Esophagus muscularis mucosa (tissue), 4 donors: ENCODE results near the gene YARS1. TPM values are rescaled to one million over a fixed set of nuclear protein-coding genes. Genes with fewer than 3 reads are reported as not detected.

Source experiments
- DNase-seq: peaks from one replicate; pipeline ENCODE4 v3.0.0-alpha.2; 2017; ENCODE audit errors: extremely low spot score
- H3K27ac ChIP-seq, 4 donors: fragments of 200-600 bp; sonication (generic); replicated peaks in 1 of 4; 1 replicate in 3 of 4; 2 replicates in 1 of 4; pipeline ENCODE4 v1.5.1; 2016 to 2019; ENCODE audit warnings: mild to moderate bottlenecking in 1 of 4
- H3K27me3 ChIP-seq, 4 donors: fragments of 200-600 bp; sonication (generic); one replicate each; pipeline versions ENCODE4 v1.5.1 to v1.6.0; 2016 to 2019
- H3K36me3 ChIP-seq, 4 donors: fragments of 200-600 bp; sonication (generic); one replicate each; pipeline ENCODE4 v1.5.1; 2016 to 2019
- H3K4me1 ChIP-seq, 4 donors: fragments of 200-600 bp; sonication (generic); one replicate each; pipeline ENCODE4 v1.5.1; 2016 to 2019
- H3K4me3 ChIP-seq, 4 donors: fragments of 200-600 bp; sonication (generic); 1 replicate in 2 of 4; 2 replicates in 2 of 4; pipeline ENCODE4 v1.5.1; 2016 to 2019; ENCODE audit warnings: mild to moderate bottlenecking in 4 of 4, moderate library complexity in 1 of 4
- H3K9me3 ChIP-seq, 4 donors: fragments of 200-600 bp; sonication (generic); 1 replicate in 3 of 4; 2 replicates in 1 of 4; pipeline ENCODE4 v1.5.1; 2016 to 2019
- CTCF ChIP-seq, 3 experiments: fragments of 200-600 bp in 2 of 3; fragments of 450-650 bp in 1 of 3; sonication (generic) in 2 of 3; IDR thresholded peaks; one replicate each; pipeline ENCODE4 v1.5.1; 2017 to 2019; ENCODE audit warnings: antibody characterized with exemption in 3 of 3, mild to moderate bottlenecking in 2 of 3, moderate library complexity in 1 of 3
- EP300 ChIP-seq: sonication (generic); formaldehyde crosslinking; IDR thresholded peaks from one replicate; pipeline ENCODE4 v1.6.1; 2017; ENCODE audit warnings: antibody characterized with exemption
- POLR2A ChIP-seq: fragments of 450-650 bp; IDR thresholded peaks from one replicate; pipeline ENCODE4 v1.6.1; 2017; ENCODE audit warnings: antibody characterized with exemption, moderate library complexity, mild to moderate bottlenecking, low read depth
- POLR2AphosphoS5 ChIP-seq, 2 donors: sonication (generic); formaldehyde crosslinking; IDR thresholded peaks; one replicate each; pipeline ENCODE4 v1.6.1; 2017; ENCODE audit warnings: antibody characterized with exemption in 2 of 2
- WGBS: methylation state at CpG from one replicate; pipeline ENCODE4 v1.1.5; 2018; 5-methylcytosine and 5-hydroxymethylcytosine counted together
- intact Hi-C: fragments of 100-400 bp; cut with DNase I; formaldehyde crosslinking; loops from one replicate; pipeline ENCODE4 v1.15.1; 2023
- total RNA-seq, 4 donors: library from RNA; depleted of rRNA; stranded (reverse); fragments of >200 nt; gene quantifications; one replicate each; pipeline versions ENCODE4 v1.1.0 to v1.2.1, GENCODE V29; 2016

YARS1 gene
- total RNA-seq, 4 donors from 2014 or later, result 34.1 to 55.7 (median 38.8) TPM

GRCh38 chr1:32818804-32819541, 1.8 kb upstream of the YARS1 start:
- TF ChIP-seq EP300 (no peak), POLR2A (no peak)
- H3K27me3 ChIP-seq, result no peaks in the 10 kb centered on the region
- H3K27ac ChIP-seq, result peak overlapping the region; percentile 93 to 100 (median 98)
- DNase-seq, result no peak
- intact Hi-C loops, result no loop called here
- no peaks in the 10 kb centered on the region for H3K9me3 ChIP-seq
- 64% methylated on average over 11 of the region's 11 CpGs for WGBS
- no peaks in the 10 kb centered on the region for H3K36me3 ChIP-seq
- H3K4me1 ChIP-seq, result peaks cover 29 to 56% (median 53%) of the 10 kb centered on the region in 4 donors
- H3K4me3 ChIP-seq, result peak overlapping the region; percentile 80 to 97 (median 90)

- intact Hi-C loops, result no loop called here
- peaks cover 29 to 65% (median 62%) of the 10 kb centered on the region in 4 donors for H3K4me1 ChIP-seq
- whole genome bisulfite sequencing, result 3% methylated on average over 28 of the region's 51 CpGs
- peak overlapping the region; percentile 93 to 100 (median 98) for H3K27ac ChIP-seq
- peak overlapping the region; percentile 80 to 97 (median 90) for H3K4me3 ChIP-seq
- H3K36me3 ChIP-seq, result no peaks in the 10 kb centered on the region
- DNase-seq, result peak; percentile 93
- no peaks in the 10 kb centered on the region for H3K9me3 ChIP-seq
- H3K27me3 ChIP-seq, result no peaks in the 10 kb centered on the region
- TF ChIP-seq POLR2AphosphoS5 (IDR thresholded peaks at IDR 0.05) (peak; percentile 17 to 55), EP300 (peak; percentile 41), CTCF (IDR thresholded peaks at IDR 0.05) (no peak), POLR2A (peak; percentile 43)
Measured at GRCh38 chr1:32817815-32818786, 943 bp upstream of the YARS1 start.

GRCh38 chr1:32816676-32817158, 441 bp downstream of the YARS1 start:
- WGBS, result 0% methylated on average over 5 of the region's 15 CpGs
- no peak for DNase-seq
- TF ChIP-seq CTCF (IDR thresholded peaks at IDR 0.05) (no peak), EP300 (no peak), POLR2AphosphoS5 (IDR thresholded peaks at IDR 0.05) (no peak), POLR2A (no peak)
- Histone ChIP-seq H3K4me1 (peaks cover 29 to 77% (median 65%) of the 10 kb centered on the region in 4 donors), H3K27ac (peak overlapping the region; percentile 93 to 100 (median 98)), H3K27me3 (no peaks in the 10 kb centered on the region), H3K36me3 (no peaks in the 10 kb centered on the region), H3K9me3 (no peaks in the 10 kb centered on the region), H3K4me3 (peak overlapping the region; percentile 80 to 97 (median 90))
- intact Hi-C loops, result no loop called here

GRCh38 chr1:32813941-32814739, 3.0 kb downstream of the YARS1 start:
- no peak for DNase-seq
- H3K4me3 ChIP-seq, result no peak overlapping the region
- H3K27ac ChIP-seq, result no peak overlapping the region
- intact Hi-C loops, result no loop called here
- no peaks in the 10 kb centered on the region for H3K27me3 ChIP-seq
- H3K36me3 ChIP-seq, result peaks cover 15 to 21% (median 19%) of the 10 kb centered on the region in 4 donors
- no peaks in the 10 kb centered on the region for H3K9me3 ChIP-seq
- peaks cover 25 to 62% (median 48%) of the 10 kb centered on the region in 4 donors for H3K4me1 ChIP-seq
- TF ChIP-seq POLR2A, result no peak
- TF ChIP-seq POLR2AphosphoS5 (IDR thresholded peaks at IDR 0.05), result no peak
- no peak for TF ChIP-seq EP300
- no peak for TF ChIP-seq CTCF (IDR thresholded peaks at IDR 0.05)
- WGBS, result 84% methylated on average over 11 of the region's 11 CpGs
